Neural cell (in vitro differentiated cells): ENCODE results near the gene REG3A. TPM values are rescaled to one million over a fixed set of nuclear protein-coding genes. Genes with fewer than 3 reads are reported as not detected.

Experiments
- H2AFZ ChIP-seq: fragments of 200-600, 300-800 bp; sonication (generic), shearing (Covaris generic); 2 replicates; pipeline ENCODE4 v1.6.0; 2014; ENCODE audit warnings: low read depth, mild to moderate bottlenecking, antibody characterized with exemption, low read length, moderate library complexity
- H3F3A ChIP-seq: fragments of 200-600 bp; shearing (Covaris generic); 2 replicates; pipeline ENCODE4 v1.6.1; 2016; ENCODE audit warnings: mild to moderate bottlenecking, moderate library complexity, mixed read lengths, antibody characterized with exemption, low read length; ENCODE audit not compliant: insufficient read depth, poor library complexity, severe bottlenecking
- H3K27ac ChIP-seq: fragments of 200-600, 300-800 bp; sonication (generic), shearing (Covaris generic); 2 replicates; pipeline ENCODE4 v1.5.1; 2014; ENCODE audit warnings: mild to moderate bottlenecking, low read length, moderate library complexity
- H3K27me3 ChIP-seq: fragments of 300-800, 200-600 bp; sonication (generic), shearing (Covaris generic); 2 replicates; pipeline ENCODE4 v1.6.0; 2014; ENCODE audit warnings: mild to moderate bottlenecking, low read depth, low read length, moderate library complexity; ENCODE audit not compliant: insufficient read depth
- H3K36me3 ChIP-seq: fragments of 300-800, 200-600 bp; sonication (generic), shearing (Covaris generic); 2 replicates; pipeline ENCODE4 v1.5.1; 2014; ENCODE audit warnings: mild to moderate bottlenecking, antibody characterized with exemption, low read length, moderate library complexity; ENCODE audit not compliant: insufficient read depth
- H3K4me2 ChIP-seq: fragments of 300-800, 200-600 bp; sonication (generic), shearing (Covaris generic); 2 replicates; pipeline ENCODE4 v1.6.0; 2014; ENCODE audit warnings: mild to moderate bottlenecking, low read length
- H3K4me3 ChIP-seq: fragments of 300-800, 200-600 bp; sonication (generic), shearing (Covaris generic); 2 replicates; pipeline ENCODE4 v1.5.1; 2014; ENCODE audit warnings: mild to moderate bottlenecking, low read length, moderate library complexity
- H3K79me2 ChIP-seq: fragments of 200-600 bp; shearing (Covaris generic); replicated peaks from 2 replicates; pipeline ENCODE4 v1.6.0; 2014; ENCODE audit warnings: mild to moderate bottlenecking, low read length, moderate library complexity; ENCODE audit not compliant: insufficient read depth
- H3K9ac ChIP-seq: fragments of 300-800, 200-600 bp; sonication (generic), shearing (Covaris generic); 2 replicates; pipeline ENCODE4 v1.6.1; 2016; ENCODE audit warnings: mild to moderate bottlenecking, low read length, mixed read lengths
- H3K9me2 ChIP-seq: fragments of 200-600 bp; shearing (Covaris generic); 2 replicates; pipeline ENCODE4 v1.6.1; 2016; ENCODE audit warnings: mild to moderate bottlenecking, low read length, mixed read lengths; ENCODE audit not compliant: insufficient read depth
- H3K9me3 ChIP-seq: fragments of 200-600, 300-800 bp; sonication (generic), shearing (Covaris generic); 2 replicates; pipeline ENCODE4 v1.6.1; 2016; ENCODE audit warnings: mild to moderate bottlenecking, mixed run types, low read length, moderate library complexity, mixed read lengths
- H4K20me1 ChIP-seq: fragments of 200-600 bp; shearing (Covaris generic); 2 replicates; pipeline ENCODE4 v1.6.1; 2016; ENCODE audit warnings: mild to moderate bottlenecking, mixed run types; ENCODE audit not compliant: insufficient read depth
- CTCF ChIP-seq: fragments of 450-650 bp; IDR thresholded peaks from 2 replicates; pipeline ENCODE4 v1.5.1; 2014; ENCODE audit warnings: antibody characterized with exemption, mild to moderate bottlenecking, moderate library complexity; ENCODE audit not compliant: poor library complexity, severe bottlenecking
- EP300 ChIP-seq: fragments of 450-650 bp; conservative IDR thresholded peaks from 2 replicates; pipeline ENCODE4 v1.6.1; 2014; ENCODE audit warnings: antibody characterized with exemption, mild to moderate bottlenecking, moderate library complexity; ENCODE audit not compliant: poor library complexity, severe bottlenecking
- EZH2 ChIP-seq: fragments of 200-600, 300-800 bp; shearing (Covaris generic), sonication (generic); IDR thresholded peaks from 2 replicates; pipeline ENCODE4 v1.6.1; 2014; ENCODE audit warnings: antibody characterized with exemption, low read length, borderline replicate concordance, mild to moderate bottlenecking; ENCODE audit not compliant: insufficient read depth, poor library complexity, severe bottlenecking
- MXI1 ChIP-seq: fragments of 450-650 bp; conservative IDR thresholded peaks from 2 replicates; pipeline ENCODE4 v1.6.1; 2014; ENCODE audit warnings: antibody characterized with exemption, mild to moderate bottlenecking; ENCODE audit not compliant: poor library complexity, severe bottlenecking
- POLR2AphosphoS5 ChIP-seq: IDR thresholded peaks from 2 replicates; pipeline ENCODE4 v1.6.1; 2012
- RAD21 ChIP-seq: fragments of 450-650 bp; conservative IDR thresholded peaks from 2 replicates; pipeline ENCODE4 v1.6.1; 2014; ENCODE audit warnings: antibody characterized with exemption, mild to moderate bottlenecking, moderate library complexity
- REST ChIP-seq: IDR thresholded peaks from 2 replicates; pipeline ENCODE4 v1.6.1; 2012; ENCODE audit warnings: borderline replicate concordance
- SMC3 ChIP-seq: fragments of 450-650 bp; conservative IDR thresholded peaks from 2 replicates; pipeline ENCODE4 v1.6.1; 2014; ENCODE audit warnings: antibody characterized with exemption, mild to moderate bottlenecking, moderate library complexity; ENCODE audit not compliant: poor library complexity
- TAF1 ChIP-seq: IDR thresholded peaks from 2 replicates; pipeline ENCODE4 v1.6.1; 2012; ENCODE audit warnings: low read depth
- polyA plus RNA-seq: library from polyadenylated mRNA; depleted of rRNA; stranded (reverse); fragments of >200 nt; gene quantifications from 2 replicates; pipeline ENCODE4 v1.2.3, GENCODE V29; 2014

Gene REG3A
- polyA plus RNA-seq, 1 donor from 2014 or later = not detected

GRCh38 chr2:79191081-79191480 lies 31.5 kb upstream of the REG3A start:
- no peak overlapping the region for H2AFZ ChIP-seq
- no peak overlapping the region for H3K4me2 ChIP-seq
- no peak overlapping the region for H3K27ac ChIP-seq
- no peaks in the 10 kb centered on the region for H3K9me2 ChIP-seq
- no peak overlapping the region for H3K9ac ChIP-seq
- H3K79me2 ChIP-seq = no peaks in the 10 kb centered on the region
- TF ChIP-seq CTCF (no peak), REST (no peak), TAF1 (no peak), RAD21 (no peak), SMC3 (no peak), MXI1 (no peak), POLR2AphosphoS5 (no peak), EP300 (no peak), EZH2 (no peak)
- H3K4me3 ChIP-seq = no peak overlapping the region
- no peaks in the 10 kb centered on the region for H3K27me3 ChIP-seq
- H3F3A ChIP-seq = no peaks in the 10 kb centered on the region
- no peaks in the 10 kb centered on the region for H3K9me3 ChIP-seq
- no peaks in the 10 kb centered on the region for H3K36me3 ChIP-seq
- no peaks in the 10 kb centered on the region for H4K20me1 ChIP-seq

- TF ChIP-seq SMC3 (no peak), RAD21 (no peak), EZH2 (no peak), CTCF (no peak)
- Histone ChIP-seq H3K9me2 (no peaks in the 10 kb centered on the region), H4K20me1 (no peaks in the 10 kb centered on the region), H3K9me3 (no peaks in the 10 kb centered on the region), H2AFZ (no peak overlapping the region), H3F3A (no peaks in the 10 kb centered on the region), H3K4me3 (no peak overlapping the region), H3K9ac (no peak overlapping the region), H3K4me2 (no peak overlapping the region), H3K27ac (no peak overlapping the region), H3K36me3 (no peaks in the 10 kb centered on the region), H3K79me2 (no peaks in the 10 kb centered on the region), H3K27me3 (no peaks in the 10 kb centered on the region)
Measured at GRCh38 chr2:79189465-79189864, 29.9 kb upstream of the REG3A start.
